Measurements from ENCODE around the gene BDKRB1.

The BDKRB1 gene

DNA sequence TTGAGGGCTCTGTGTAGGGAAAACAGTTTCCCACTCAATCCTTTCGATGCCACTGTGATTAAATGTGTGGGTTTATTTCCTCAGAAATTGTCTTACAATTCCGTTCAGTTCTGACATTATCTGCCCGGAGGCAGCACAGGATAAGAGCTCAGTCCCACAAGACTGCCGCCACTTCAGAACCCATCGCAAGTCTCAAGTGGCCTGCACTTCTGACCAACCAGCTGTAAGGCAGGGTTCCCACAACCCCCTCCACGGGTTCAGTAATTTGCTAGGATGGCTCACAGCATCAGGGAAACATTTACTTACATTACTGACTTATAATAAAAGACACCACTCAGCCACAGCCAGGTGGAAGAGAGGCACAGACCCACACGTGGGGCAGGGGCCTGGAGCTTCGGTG is 34.2 kb upstream of the BDKRB1 start:
- TF ChIP-seq, protein P1, sequence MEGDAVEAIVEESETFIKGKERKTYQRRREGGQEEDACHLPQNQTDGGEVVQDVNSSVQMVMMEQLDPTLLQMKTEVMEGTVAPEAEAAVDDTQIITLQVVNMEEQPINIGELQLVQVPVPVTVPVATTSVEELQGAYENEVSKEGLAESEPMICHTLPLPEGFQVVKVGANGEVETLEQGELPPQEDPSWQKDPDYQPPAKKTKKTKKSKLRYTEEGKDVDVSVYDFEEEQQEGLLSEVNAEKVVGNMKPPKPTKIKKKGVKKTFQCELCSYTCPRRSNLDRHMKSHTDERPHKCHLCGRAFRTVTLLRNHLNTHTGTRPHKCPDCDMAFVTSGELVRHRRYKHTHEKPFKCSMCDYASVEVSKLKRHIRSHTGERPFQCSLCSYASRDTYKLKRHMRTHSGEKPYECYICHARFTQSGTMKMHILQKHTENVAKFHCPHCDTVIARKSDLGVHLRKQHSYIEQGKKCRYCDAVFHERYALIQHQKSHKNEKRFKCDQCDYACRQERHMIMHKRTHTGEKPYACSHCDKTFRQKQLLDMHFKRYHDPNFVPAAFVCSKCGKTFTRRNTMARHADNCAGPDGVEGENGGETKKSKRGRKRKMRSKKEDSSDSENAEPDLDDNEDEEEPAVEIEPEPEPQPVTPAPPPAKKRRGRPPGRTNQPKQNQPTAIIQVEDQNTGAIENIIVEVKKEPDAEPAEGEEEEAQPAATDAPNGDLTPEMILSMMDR (conservative IDR thresholded peaks at IDR 0.05; ENCODE audit: low read depth), result no peak
- POLR2A ChIA-PET (ENCODE audit: low non-redundant PET), result no interaction called here
- peak overlapping the region; percentile 60 for H3K27ac ChIP-seq
- CTCF ChIA-PET, result no interaction called here
- DNase-seq (ENCODE audit: low spot score), result no peak

DNA sequence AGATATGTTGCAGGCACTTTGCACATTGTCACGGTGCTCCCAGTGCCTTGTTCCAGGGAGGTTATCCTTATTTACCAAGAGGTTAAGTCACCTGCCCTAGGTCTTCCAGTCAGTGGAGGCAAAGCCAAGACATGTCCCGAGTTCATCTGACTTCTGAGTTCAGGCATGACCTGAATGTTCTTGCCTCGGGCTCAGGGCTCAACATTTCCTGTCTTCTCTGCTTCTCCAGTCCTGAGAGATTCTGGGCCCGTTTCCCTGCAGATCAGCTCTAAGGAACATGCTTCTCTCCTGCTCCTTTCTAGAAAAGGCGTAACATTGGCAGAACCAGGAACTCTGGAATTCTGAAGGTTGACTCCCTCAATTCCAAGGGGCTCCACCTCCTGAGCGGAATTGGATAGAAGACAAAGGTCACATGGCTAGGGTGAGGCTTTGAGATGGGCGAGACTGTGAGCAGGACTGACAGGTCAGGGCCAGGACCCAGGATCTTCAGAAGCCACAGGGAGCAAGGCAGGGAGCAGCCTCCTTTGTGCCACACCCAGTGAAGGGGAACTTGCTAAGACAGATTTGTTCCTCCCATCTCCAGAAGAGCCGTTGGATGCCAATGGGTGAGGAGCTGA is 31.4 kb upstream of the BDKRB1 start:
- peak overlapping the region; percentile 98 for H3K27ac ChIP-seq

DNA sequence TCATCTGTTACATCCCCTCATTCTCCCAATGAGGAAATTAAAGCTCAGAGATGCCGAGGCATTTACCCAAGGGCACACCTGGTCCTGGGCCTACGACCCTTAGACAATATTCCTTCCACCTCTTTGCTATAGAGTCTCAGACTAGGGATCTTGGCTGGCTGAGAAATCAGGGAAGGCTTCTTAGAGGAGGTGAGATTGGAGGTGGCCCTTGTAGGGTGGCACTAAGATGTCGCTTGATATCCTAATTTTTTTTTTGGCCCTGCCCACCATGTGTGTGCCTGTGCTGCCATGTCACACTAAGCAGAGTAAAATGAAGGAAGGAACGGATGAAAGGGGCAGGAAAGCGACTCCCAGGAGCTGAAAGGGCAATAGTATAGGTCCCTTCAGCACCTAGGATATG is 30.8 kb upstream of the BDKRB1 start:
- no peak for DNase-seq (ENCODE audit: low spot score)
- TF ChIP-seq, protein P1 (conservative IDR thresholded peaks at IDR 0.05; ENCODE audit: low read depth), result no peak
- POLR2A ChIA-PET (ENCODE audit: low non-redundant PET), result interaction anchor here (1.0 to 1.3 kb wide), 2 partner anchors 9 to 21 kb away, joined by 3 read pairs; partner anchors contain the start of gene BDKRB2
- CTCF ChIA-PET, result interaction anchor here (0.8 to 1.0 kb wide), 5 partner anchors 22 to 122 kb away, joined by 3 to 4 read pairs (median 3); no protein-coding TSS in a partner anchor
- peak overlapping the region; percentile 98 for H3K27ac ChIP-seq

More for the DNA sequence above, 31.4 kb upstream of the BDKRB1 start:
- ChIA-PET POLR2A (ENCODE audit: low non-redundant PET) (interaction anchor here (1.0 to 1.3 kb wide), 2 partner anchors 9 to 20 kb away, joined by 3 read pairs; partner anchors contain the start of gene BDKRB2), CTCF (interaction anchor here (0.8 to 0.9 kb wide), 3 partner anchors 22 to 119 kb away, joined by 3 to 4 read pairs (median 3); no protein-coding TSS in a partner anchor)
- DNase-seq (ENCODE audit: low spot score), result peak; percentile 71
- TF ChIP-seq, protein P1 (conservative IDR thresholded peaks at IDR 0.05; ENCODE audit: low read depth), result no peak

DNA sequence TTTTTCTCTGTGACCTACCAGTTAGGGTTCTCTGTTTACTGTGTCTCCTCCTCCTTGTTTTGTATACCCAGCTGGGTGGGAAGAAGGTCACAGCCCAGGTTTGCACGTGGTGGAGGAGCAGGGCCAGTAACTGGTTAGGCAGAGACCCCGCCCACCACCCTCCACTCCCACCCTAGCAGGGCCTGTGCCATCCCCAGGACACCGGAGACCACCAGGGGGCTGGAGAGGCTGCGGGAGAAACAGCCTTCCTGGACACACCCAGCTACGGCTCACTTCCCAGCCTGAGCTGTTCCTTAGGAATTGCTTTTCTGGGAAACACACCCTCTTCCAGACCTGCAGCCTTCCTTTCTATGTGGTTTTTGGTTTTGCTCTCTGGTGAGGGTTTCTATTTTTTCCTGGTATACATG is 30.3 kb upstream of the BDKRB1 start:
- ChIA-PET POLR2A (ENCODE audit: low non-redundant PET) (interaction anchor here (1.3 kb wide), 1 partner anchor 21 kb away, joined by 3 read pairs; the partner anchor contains the start of gene BDKRB2), CTCF (interaction anchor here (0.9 to 1.0 kb wide), 3 partner anchors 21 to 123 kb away, joined by 3 to 4 read pairs (median 3); no protein-coding TSS in a partner anchor)
- H3K27ac ChIP-seq, result peak overlapping the region; percentile 98
- TF ChIP-seq, protein P1 (conservative IDR thresholded peaks at IDR 0.05; ENCODE audit: low read depth), result no peak; the same call in 1 of the 2 replicates
- DNase-seq (ENCODE audit: low spot score), result peak; percentile 92

DNA sequence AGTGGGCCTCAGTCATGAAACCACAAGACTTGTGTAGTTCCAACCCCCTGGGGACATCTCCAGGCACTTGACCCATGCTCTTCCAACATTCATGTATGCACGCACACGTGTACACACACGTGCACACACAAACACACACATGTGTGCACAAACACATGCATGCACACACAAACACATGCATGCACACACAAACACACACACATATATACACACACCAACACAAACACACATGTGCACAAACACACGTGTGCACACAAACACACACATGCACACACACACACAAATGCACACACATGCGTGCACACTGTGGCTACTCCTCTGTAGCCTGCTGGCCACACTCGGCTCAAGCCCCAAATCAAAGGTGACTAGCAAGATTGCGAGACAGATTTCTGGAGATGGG is 28.6 kb upstream of the BDKRB1 start:
- CTCF ChIA-PET, result no interaction called here
- TF ChIP-seq, protein P1 (conservative IDR thresholded peaks at IDR 0.05; ENCODE audit: low read depth), result no peak

DNA sequence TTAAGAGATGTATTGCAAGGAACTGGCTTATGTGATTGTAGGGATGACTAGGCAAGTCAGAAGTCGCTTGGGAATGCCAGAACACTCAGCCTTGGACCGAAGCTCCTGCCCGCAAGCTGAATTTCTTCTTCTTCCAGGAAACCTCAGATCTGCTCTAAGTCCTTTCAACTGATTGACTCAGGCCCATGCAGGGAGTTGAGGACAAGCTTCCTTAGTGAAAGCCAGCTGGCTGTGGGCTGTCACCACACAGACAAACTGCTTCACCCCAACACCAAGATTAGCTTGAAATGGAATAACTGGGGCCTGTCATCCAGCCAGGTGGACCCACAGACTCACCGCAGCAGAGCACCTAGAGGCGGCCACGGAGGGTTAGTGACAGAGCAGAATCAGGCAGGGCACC is 26.7 kb upstream of the BDKRB1 start:
- CTCF ChIA-PET, result interaction anchor here (1.3 kb wide), 1 partner anchor 46 kb away, joined by 3 read pairs; no protein-coding TSS in a partner anchor
- DNase-seq (ENCODE audit: low spot score), result no peak
- TF ChIP-seq, protein P1 (conservative IDR thresholded peaks at IDR 0.05; ENCODE audit: low read depth), result no peak
- H3K27ac ChIP-seq, result peak overlapping the region; percentile 46
- POLR2A ChIA-PET (ENCODE audit: low non-redundant PET), result no interaction called here

More for the DNA sequence above, 28.6 kb upstream of the BDKRB1 start:
- POLR2A ChIA-PET (ENCODE audit: low non-redundant PET), result no interaction called here
- no peak for DNase-seq (ENCODE audit: low spot score)
- peak overlapping the region; percentile 98 for H3K27ac ChIP-seq

Data from RWPE1 (cell line).